CD4-positive, alpha-beta T cell (primary cell): ENCODE results near the gene ALDH3A2. TPM values are rescaled to one million over a fixed set of nuclear protein-coding genes. Genes with fewer than 3 reads are reported as not detected.

Experiments
- ATAC-seq: fragments of 200-7000 bp; cut with Tn5 transposase; one replicate; pipeline ENCODE4 v1.10.0; 2022; ENCODE audit warnings: mild to moderate bottlenecking; ENCODE audit not compliant: poor library complexity
- CTCF ChIA-PET: fragments of 350-600 bp; sonication (Branson Sonifier 250); formaldehyde crosslinking; loops from one replicate; lab custom pipeline; 2021; ENCODE audit warnings: antibody characterized with exemption, inconsistent platforms; lab: Charles Lee
- POLR2A ChIA-PET: fragments of 350-600 bp; sonication (Branson Sonifier 250); formaldehyde crosslinking; loops from one replicate; lab custom pipeline; 2021; ENCODE audit warnings: antibody characterized with exemption, inconsistent platforms; lab: Charles Lee
- DNase-seq, 14 experiments: peaks; one replicate each; pipeline ENCODE4 v3.0.0-alpha.2; 2013 to 2020; ENCODE audit warnings: mixed read lengths in 2 of 14
- H3K27ac ChIP-seq, 2 donors: one replicate each; pipeline versions ENCODE4 v1.5.1 to v1.7.0; 2013; ENCODE audit warnings: low read length in 2 of 2, low read depth in 1 of 2, mild to moderate bottlenecking in 1 of 2
- H3K27me3 ChIP-seq, 2 experiments: 1 replicate in 1 of 2; 2 replicates in 1 of 2; pipeline versions ENCODE4 v1.6.1 to v1.7.0; 2013; ENCODE audit warnings: low read length in 2 of 2, control low read depth in 1 of 2, mild to moderate bottlenecking in 1 of 2, moderate library complexity in 1 of 2; ENCODE audit not compliant: insufficient read depth in 2 of 2, control insufficient read depth in 1 of 2
- H3K36me3 ChIP-seq: one replicate; pipeline ENCODE4 v1.6.1; 2013; ENCODE audit warnings: low read length, control low read depth; ENCODE audit not compliant: insufficient read depth
- H3K4me1 ChIP-seq: one replicate; pipeline ENCODE4 v1.6.1; 2013; ENCODE audit warnings: low read length, control low read depth; ENCODE audit not compliant: insufficient read depth
- H3K4me3 ChIP-seq: one replicate; pipeline ENCODE4 v1.5.1; 2013; ENCODE audit warnings: mild to moderate bottlenecking, low read length, moderate library complexity
- H3K9me3 ChIP-seq, 2 experiments: 1 replicate in 1 of 2; 2 replicates in 1 of 2; pipeline versions ENCODE4 v1.6.1 to v1.7.0; 2013; ENCODE audit warnings: low read length in 2 of 2, mild to moderate bottlenecking in 2 of 2, control low read depth in 1 of 2, moderate library complexity in 1 of 2; ENCODE audit not compliant: control insufficient read depth in 1 of 2, insufficient read depth in 1 of 2
- H3K27ac Mint-ChIP-seq: one replicate; pipeline ENCODE4 v1.8.0; 2020; ENCODE audit warnings: mixed read lengths
- H3K27me3 Mint-ChIP-seq: one replicate; pipeline ENCODE4 v1.8.0; 2021; ENCODE audit warnings: mixed read lengths
- H3K36me3 Mint-ChIP-seq: one replicate; pipeline ENCODE4 v1.8.0; 2021; ENCODE audit warnings: low read depth, mixed read lengths
- H3K4me1 Mint-ChIP-seq: one replicate; pipeline ENCODE4 v1.8.0; 2021; ENCODE audit warnings: low read depth, mixed read lengths
- H3K4me3 Mint-ChIP-seq: one replicate; pipeline ENCODE4 v1.8.0; 2020; ENCODE audit warnings: mild to moderate bottlenecking, mixed read lengths
- H3K9me3 Mint-ChIP-seq: one replicate; pipeline ENCODE4 v1.8.0; 2020; ENCODE audit warnings: mixed read lengths
- intact Hi-C, 2 experiments: fragments of 100-400 bp; cut with DNase I in 1 of 2; cut with micrococcal nuclease in 1 of 2; formaldehyde crosslinking; loops; one replicate each; pipeline versions ENCODE4 v1.15.1 to v1.9.0; 2023 to 2025; cut with DNase I, micrococcal nuclease
- total RNA-seq, 174 experiments: library from RNA in 2 of 174; stranded (reverse) in 2 of 174; gene quantifications; one replicate each; pipeline ENCODE4 v1.2.3 and lab custom pipeline; 2021 to 2026
- TF ChIP-seq, protein P1 (sequence below): fragments of 200-600 bp; IDR thresholded peaks from one replicate; pipeline ENCODE4 v1.8.0; 2022; ENCODE audit warnings: antibody characterized with exemption, mild to moderate bottlenecking

Gene ALDH3A2
- total RNA-seq, 2 experiments from 2014 or later: 20.0 to 20.9 TPM

DNA sequence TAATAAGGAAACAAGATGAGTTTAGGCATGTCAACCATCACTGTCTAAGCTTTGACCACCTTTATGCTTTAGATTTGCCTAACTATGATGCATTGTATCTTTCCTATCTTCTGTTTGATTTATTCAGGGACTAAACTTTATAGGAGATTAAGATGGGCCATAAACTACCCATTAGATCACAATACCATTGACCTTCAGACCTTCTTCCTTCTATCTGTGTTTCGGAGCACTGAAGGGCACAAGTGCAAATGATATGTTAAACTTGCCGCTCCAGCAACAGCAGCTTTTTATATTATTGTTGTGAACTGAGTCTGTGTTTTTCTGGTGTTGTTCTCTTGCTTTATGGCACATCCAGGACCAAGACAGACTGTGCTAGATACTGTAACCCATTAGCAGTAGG is 16.6 kb upstream of the ALDH3A2 start:
- Mint-ChIP-seq H3K36me3 (no peaks in the 10 kb centered on the region), H3K27ac (no peak overlapping the region), H3K27me3 (peaks cover 32% of the 10 kb centered on the region), H3K4me3 (no peak overlapping the region), H3K9me3 (no peaks in the 10 kb centered on the region), H3K4me1 (no peaks in the 10 kb centered on the region)
- Histone ChIP-seq H3K36me3 (no peaks in the 10 kb centered on the region), H3K9me3 (no peaks in the 10 kb centered on the region), H3K4me1 (no peaks in the 10 kb centered on the region), H3K27me3 (no peaks in the 10 kb centered on the region), H3K4me3 (no peak overlapping the region), H3K27ac (no peak overlapping the region)
- intact Hi-C loops: no loop called here
- POLR2A ChIA-PET: interaction anchor here (1.3 kb wide), 1 partner anchor 17 kb away, joined by 4 read pairs; the partner anchor contains the start of gene ALDH3A2
- ATAC-seq (no peak), DNase-seq (no peak)
- TF ChIP-seq, protein P1, sequence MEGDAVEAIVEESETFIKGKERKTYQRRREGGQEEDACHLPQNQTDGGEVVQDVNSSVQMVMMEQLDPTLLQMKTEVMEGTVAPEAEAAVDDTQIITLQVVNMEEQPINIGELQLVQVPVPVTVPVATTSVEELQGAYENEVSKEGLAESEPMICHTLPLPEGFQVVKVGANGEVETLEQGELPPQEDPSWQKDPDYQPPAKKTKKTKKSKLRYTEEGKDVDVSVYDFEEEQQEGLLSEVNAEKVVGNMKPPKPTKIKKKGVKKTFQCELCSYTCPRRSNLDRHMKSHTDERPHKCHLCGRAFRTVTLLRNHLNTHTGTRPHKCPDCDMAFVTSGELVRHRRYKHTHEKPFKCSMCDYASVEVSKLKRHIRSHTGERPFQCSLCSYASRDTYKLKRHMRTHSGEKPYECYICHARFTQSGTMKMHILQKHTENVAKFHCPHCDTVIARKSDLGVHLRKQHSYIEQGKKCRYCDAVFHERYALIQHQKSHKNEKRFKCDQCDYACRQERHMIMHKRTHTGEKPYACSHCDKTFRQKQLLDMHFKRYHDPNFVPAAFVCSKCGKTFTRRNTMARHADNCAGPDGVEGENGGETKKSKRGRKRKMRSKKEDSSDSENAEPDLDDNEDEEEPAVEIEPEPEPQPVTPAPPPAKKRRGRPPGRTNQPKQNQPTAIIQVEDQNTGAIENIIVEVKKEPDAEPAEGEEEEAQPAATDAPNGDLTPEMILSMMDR: no peak
- CTCF ChIA-PET: no interaction called here

DNA sequence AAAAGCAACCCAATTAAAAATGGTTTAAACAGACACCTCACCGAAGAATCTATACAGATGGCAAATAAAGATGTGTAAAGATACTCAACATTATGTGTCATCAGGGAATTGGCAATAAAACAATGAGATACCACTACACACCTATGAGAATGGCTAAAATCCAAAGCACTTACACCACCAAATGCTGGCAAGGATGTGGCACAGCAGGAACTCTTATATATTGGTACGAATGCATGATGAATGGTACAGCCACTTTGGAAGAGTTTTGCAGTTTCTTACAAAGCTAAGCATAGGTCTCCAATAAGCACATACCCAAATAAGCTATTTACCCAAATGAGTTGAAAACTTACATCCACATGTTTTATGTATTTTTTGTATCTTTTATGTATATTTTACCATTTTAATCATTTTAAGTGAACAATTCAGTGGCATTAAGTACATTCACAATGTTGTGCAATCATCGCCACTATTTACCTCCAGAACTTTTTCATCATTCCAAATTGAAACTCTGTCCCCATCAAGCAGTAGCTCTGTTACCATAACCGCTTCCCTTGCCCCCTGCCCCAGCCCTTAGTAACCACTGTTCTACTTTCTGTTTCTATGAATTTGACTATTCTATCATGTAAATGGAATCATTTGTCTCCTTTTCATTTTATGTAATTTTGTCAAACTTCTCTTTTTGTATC is 6.7 kb upstream of the ALDH3A2 start:
- POLR2A ChIA-PET: interaction anchor here (1.5 kb wide), 1 partner anchor 13 kb away, joined by 4 read pairs; no protein-coding TSS in a partner anchor
- H3K27ac ChIP-seq: no peak overlapping the region
- no peak overlapping the region for H3K4me3 Mint-ChIP-seq
- no peaks in the 10 kb centered on the region for H3K36me3 Mint-ChIP-seq
- no peak overlapping the region for H3K4me3 ChIP-seq
- intact Hi-C loops: no loop called here
- TF ChIP-seq, protein P1: no peak
- DNase-seq: no peak
- H3K27ac Mint-ChIP-seq: no peak overlapping the region
- no peaks in the 10 kb centered on the region for H3K4me1 ChIP-seq
- no peaks in the 10 kb centered on the region for H3K27me3 ChIP-seq
- ATAC-seq: no peak
- H3K9me3 ChIP-seq: peaks cover 0 to 3% of the 10 kb centered on the region in 2 experiments
- H3K9me3 Mint-ChIP-seq: no peaks in the 10 kb centered on the region
- CTCF ChIA-PET: no interaction called here
- H3K27me3 Mint-ChIP-seq: peaks cover 20% of the 10 kb centered on the region
- H3K36me3 ChIP-seq: no peaks in the 10 kb centered on the region
- H3K4me1 Mint-ChIP-seq: no peaks in the 10 kb centered on the region

- H3K36me3 Mint-ChIP-seq: no peaks in the 10 kb centered on the region
- peaks cover 14% of the 10 kb centered on the region for H3K27me3 Mint-ChIP-seq
- no peaks in the 10 kb centered on the region for H3K27me3 ChIP-seq
- no peak overlapping the region for H3K4me3 ChIP-seq
- no peaks in the 10 kb centered on the region for H3K36me3 ChIP-seq
- H3K4me1 ChIP-seq: peaks cover 3% of the 10 kb centered on the region
- TF ChIP-seq, protein P1: no peak
- peaks cover 0 to 3% of the 10 kb centered on the region in 2 experiments for H3K9me3 ChIP-seq
- ChIA-PET CTCF (no interaction called here), POLR2A (interaction anchor here (1.5 kb wide), 1 partner anchor 12 kb away, joined by 4 read pairs; no protein-coding TSS in a partner anchor)
- intact Hi-C loops: no loop called here
- DNase-seq: no peak
- no peak overlapping the region for H3K27ac ChIP-seq
- peaks cover 5% of the 10 kb centered on the region for H3K4me1 Mint-ChIP-seq
- no peak for ATAC-seq
- H3K27ac Mint-ChIP-seq: no peak overlapping the region
- no peaks in the 10 kb centered on the region for H3K9me3 Mint-ChIP-seq
- H3K4me3 Mint-ChIP-seq: no peak overlapping the region
Measured at GRCh38 chr17:19642373-19642893, 6.1 kb upstream of the ALDH3A2 start.
